ENCODE measurements around the gene GPR55. TPM values are rescaled to one million over a fixed set of nuclear protein-coding genes. Genes with fewer than 3 reads are reported as not detected.

GPR55 gene
- total and polyA plus RNA-seq, 10 donors: 0.86 to 6.8 (median 3.1) TPM

GRCh38 chr2:230898016-230898712 lies 26.9 kb downstream of the GPR55 start:
- WGBS, 5 donors: 89 to 97% (median 95%) methylated on average over 13 of the region's 13 CpGs
- Histone ChIP-seq H3K4me1 (peaks cover 12 to 48% (median 29%) of the 10 kb centered on the region in 6 donors), H3K27ac (no peak overlapping the region), H3K36me3 (no peaks in the 10 kb centered on the region), H3K9me3 (no peaks in the 10 kb centered on the region), H3K4me3 (no peak overlapping the region), H3K27me3 (replicated peaks in 1 of 7) (peaks cover 0 to 14% (median 0%) of the 10 kb centered on the region in 7 donors)
- intact Hi-C loops (cut with DNase I; ENCODE audit: low total_unique reads): no loop called here
- TF ChIP-seq POLR2A (IDR thresholded peaks at IDR 0.05) (no peak), CTCF (IDR thresholded peaks at IDR 0.05 in 8 of 11, conservative IDR thresholded peaks at IDR 0.05 in 3 of 11) (no peak), POLR2AphosphoS5 (IDR thresholded peaks at IDR 0.05) (no peak)
- peak; percentile 64 for DNase-seq

GRCh38 chr2:230896346-230897115 lies 28.5 kb downstream of the GPR55 start:
- H3K27ac ChIP-seq: no peak overlapping the region
- intact Hi-C loops (cut with DNase I; ENCODE audit: low total_unique reads): no loop called here
- H3K27me3 ChIP-seq (replicated peaks in 1 of 7): peaks cover 0 to 14% (median 0%) of the 10 kb centered on the region in 7 donors
- TF ChIP-seq POLR2AphosphoS5 (IDR thresholded peaks at IDR 0.05): no peak
- TF ChIP-seq CTCF (IDR thresholded peaks at IDR 0.05 in 8 of 11, conservative IDR thresholded peaks at IDR 0.05 in 3 of 11): no peak
- TF ChIP-seq POLR2A (IDR thresholded peaks at IDR 0.05): no peak
- H3K4me3 ChIP-seq: no peak overlapping the region
- WGBS, 5 donors: 86 to 91% (median 89%) methylated on average over 19 of the region's 19 CpGs
- H3K4me1 ChIP-seq: peaks cover 12 to 48% (median 33%) of the 10 kb centered on the region in 6 donors
- no peaks in the 10 kb centered on the region for H3K9me3 ChIP-seq
- peak; percentile 61 for DNase-seq
- H3K36me3 ChIP-seq: no peaks in the 10 kb centered on the region

- 63 to 73% (median 64%) methylated on average over 6 of the region's 6 CpGs for WGBS, 5 donors
- intact Hi-C loops (cut with DNase I; ENCODE audit: low total_unique reads): no loop called here
- H3K36me3 ChIP-seq: no peaks in the 10 kb centered on the region
These were observed 29.3 kb downstream of the GPR55 start for GRCh38 chr2:230895536-230896345.

More at GRCh38 chr2:230895536-230896345, 29.3 kb downstream of the GPR55 start:
- TF ChIP-seq CTCF (IDR thresholded peaks at IDR 0.05 in 8 of 11, conservative IDR thresholded peaks at IDR 0.05 in 3 of 11): no peak
- TF ChIP-seq POLR2A (IDR thresholded peaks at IDR 0.05): no peak
- TF ChIP-seq POLR2AphosphoS5 (IDR thresholded peaks at IDR 0.05): no peak
- Histone ChIP-seq H3K27me3 (replicated peaks in 1 of 7) (peaks cover 0 to 6% (median 0%) of the 10 kb centered on the region in 7 donors), H3K4me3 (no peak overlapping the region), H3K4me1 (peaks cover 12 to 56% (median 34%) of the 10 kb centered on the region in 6 donors), H3K9me3 (no peaks in the 10 kb centered on the region), H3K27ac (no peak overlapping the region)
- peak; percentile 68 for DNase-seq
